GM21723 (cell line): Measurements from ENCODE around the gene CSNK1D.

Experiments
- ATAC-seq: cut with Tn5 transposase; IDR thresholded peaks from one replicate; pipeline ENCODE4 v1.9.1; 2021; ENCODE audit warnings: mild to moderate bottlenecking, moderate library complexity; ENCODE audit not compliant: unreplicated experiment

Gene CSNK1D

DNA sequence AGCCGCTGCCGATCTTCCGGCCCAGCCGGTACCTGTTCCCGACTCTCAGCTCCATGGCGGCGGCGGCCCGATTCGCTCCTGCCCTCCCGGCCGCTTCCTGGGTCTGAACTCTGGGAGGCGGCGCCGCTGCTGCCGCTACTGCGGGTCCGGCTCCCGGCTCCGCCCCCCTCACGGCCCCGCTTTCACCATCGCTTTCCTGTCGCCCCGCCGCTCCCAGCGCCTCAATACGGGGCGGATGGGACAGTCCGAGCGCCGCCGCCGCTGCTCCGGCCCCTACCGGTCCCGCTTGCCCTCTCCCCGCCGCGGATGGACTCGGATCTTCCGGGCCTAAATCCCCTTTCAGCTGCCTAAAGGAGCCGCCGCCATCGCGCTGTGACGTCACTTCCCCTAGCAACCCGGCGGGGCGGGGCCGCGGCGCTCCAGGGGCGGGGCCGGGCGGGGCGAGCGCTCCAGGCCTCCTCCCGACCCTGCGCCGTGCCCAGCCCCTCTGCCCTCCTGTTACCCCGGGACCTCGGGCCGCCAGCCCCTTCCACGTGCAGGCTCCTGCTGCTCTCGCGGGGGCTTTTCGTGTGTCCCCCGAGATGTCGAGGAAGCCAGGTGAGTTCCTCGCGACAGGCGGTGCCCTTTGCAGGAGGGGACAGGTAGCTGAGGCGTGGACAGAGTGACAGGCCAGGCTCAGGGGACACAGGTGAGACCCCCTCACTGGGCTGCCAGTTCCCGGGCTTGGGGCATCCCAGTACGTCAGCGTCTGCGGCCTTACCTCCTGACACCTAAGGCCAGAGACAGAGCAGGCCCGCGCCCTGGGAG, at the start of gene CSNK1D:
CSNK1D (minus strand) TSS at position 374 of the 807 bp plus-strand sequence; CDS start at position 55, 319 bp downstream.
- ATAC-seq = peak; percentile 81

DNA sequence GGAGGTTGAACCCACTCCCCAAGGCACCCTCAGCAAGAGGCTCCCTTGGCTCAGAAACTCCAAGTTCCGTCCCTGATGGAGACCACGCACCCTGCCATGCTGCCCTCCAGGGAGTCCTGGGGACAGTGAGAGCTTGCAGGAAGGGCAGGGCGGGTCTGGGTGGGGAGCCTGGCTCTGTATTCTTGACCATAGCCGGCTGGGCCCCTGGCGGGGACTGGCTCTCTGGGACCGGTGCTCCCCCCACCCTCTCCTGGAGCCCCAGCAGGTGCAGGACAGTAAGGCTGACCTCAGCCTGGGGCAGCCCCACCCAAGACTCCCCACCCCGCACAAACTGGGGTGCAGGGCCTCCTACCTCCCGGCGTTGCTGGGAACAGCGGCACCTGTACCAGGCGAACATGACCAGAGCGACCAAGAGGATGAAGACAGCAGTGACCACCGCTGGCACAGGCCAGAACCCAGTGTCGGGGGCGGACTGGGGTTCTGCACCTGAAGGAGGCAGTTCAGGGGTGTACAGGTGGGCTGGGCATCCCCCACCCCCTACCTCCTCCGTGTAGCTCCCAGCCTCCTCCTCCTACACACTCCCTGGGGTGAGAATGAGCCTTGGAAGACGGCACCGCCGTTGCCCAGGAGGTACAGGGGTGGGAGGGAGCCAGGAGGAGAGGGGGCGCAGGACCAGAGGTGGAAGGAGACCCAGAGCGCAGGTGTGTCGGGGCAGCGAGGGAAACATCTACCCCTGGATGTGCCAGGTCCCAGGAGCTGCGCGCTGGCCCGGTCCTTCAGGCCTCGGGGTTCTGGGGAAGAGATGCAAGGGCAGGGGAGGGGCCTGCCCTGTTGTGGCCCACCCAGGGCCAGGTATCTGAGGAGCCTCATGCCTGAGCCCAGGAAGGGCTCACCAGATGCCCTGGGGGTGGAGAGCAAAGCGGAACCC, 49.3 kb upstream of the CSNK1D start:
- no peak for ATAC-seq

DNA sequence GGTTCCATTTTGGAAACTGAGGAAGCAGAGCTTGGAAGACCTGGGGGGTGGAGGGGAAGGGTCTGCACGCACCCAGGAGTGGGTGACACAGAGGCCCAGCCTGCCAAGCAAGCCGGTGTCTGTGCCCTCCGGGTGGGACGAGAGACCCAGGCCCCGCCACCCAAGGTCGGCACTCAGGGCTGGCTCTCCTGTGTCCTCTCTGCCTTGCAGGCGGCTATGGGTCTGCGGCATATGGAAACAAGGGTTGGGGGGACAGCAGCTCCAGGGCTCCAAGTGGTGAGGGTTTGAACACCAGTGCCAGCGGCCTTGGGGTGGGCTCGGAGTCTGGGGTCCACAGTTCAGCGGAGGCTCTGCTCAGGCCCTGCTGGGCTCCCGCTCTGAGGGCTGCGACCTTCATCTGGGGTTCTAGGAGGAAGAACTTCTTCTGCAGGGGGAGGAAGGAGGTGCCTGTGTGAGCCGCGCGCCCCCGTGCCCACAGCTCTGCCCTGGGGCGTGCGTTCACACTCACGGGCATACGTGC, 48.5 kb upstream of the CSNK1D start:
- ATAC-seq = no peak

DNA sequence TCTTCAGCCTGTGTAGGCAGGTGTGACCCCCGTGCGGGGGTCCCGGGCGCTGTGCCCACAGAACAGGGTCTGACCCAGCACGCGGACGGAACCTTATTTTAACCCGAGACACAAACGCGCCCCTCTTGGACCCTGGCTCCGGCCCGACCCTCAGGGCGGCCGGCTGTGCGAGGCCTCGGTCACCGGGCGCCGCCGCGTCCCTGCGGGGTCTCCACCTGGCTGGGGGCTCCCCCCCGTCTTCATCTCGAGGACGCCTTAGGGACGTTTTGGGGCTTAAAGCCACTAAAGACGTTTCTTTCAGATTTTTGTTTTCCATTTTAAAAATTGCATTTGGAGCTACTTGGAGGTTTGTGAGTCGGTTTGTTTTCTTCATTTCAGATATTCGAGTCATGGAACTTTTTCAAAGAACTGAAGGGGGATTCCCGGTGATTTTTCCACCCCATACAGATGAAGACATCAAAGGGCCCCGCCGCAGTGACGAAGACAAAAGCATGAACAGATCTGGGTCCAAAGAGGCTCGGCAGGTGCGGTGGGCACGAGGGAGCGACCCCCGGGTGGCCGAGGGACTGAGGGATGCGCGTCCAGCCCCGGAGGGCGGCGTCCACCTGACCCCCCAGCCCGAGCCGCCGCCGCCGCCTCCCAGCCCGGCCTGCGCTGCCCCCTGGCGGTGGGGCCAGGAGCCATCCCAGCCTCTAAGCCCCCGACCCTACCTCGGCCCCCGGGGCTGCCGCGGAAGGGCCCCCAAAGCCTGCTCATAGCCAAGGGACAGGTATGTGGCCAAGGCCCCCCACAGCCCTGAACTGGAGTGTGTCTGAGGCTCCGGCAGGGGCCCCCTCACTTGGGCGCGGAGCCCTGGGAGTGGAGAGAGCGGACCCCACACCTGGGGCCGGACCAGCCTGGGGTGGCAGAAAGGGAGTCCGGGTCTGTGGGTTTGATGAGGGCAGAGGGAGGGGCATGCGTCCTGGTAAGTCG, 47.7 kb upstream of the CSNK1D start:
- no peak for ATAC-seq

DNA sequence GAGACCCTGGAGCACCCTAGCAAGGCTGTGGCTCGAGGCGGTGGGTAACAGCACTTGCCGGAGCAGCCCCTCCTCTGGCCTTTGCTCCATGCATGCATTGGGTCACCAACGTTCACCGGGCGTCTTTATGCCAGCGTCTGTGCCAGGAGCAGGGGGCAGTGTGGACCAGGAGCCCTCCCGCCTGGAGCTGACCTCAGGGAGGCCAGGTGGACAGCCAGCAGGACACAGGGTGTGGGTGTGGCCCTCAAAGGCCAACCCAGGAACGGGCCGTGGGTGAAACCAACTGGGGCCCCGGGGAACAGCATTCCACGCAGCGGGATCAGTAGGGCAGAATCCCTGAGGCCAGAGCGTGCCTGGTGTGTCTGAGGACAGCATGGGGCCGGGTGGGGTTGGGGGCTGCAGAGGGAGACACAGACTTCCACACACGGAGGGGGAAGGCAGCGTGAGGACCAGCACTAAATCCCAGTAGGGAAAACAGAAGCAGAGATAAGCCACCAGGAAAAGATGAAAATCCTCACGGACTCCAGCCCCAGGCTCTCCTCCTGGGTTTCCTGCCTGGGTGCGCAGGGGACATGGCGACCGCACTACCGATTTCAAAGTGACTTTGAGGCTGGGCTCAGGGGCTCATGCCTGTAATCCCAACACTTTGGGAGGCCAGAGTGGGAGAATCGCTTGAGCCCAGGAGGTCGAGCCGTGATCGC, 46.8 kb upstream of the CSNK1D start:
- ATAC-seq = no peak

DNA sequence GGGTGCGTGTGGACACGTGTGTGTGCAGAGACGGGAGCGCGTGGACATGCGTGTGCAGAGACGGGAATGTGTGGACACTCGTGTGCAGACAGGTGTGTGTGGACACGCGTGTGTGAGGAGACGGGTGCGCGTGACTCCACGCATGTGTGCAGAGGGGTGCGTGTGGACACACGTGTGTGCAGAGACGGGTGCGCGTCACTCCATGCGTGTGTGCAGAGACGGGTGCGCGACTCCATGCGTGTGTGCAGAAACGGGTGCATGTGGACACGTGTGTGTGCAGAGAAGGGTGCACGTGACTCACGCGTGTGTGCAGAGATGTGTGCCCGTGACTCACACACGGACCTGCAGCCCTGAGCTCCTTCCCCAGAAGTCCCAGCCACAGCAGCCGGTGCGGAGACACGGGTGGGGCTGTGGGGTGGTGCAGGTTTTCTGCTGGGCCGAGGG, 46.1 kb upstream of the CSNK1D start:
- no peak for ATAC-seq

DNA sequence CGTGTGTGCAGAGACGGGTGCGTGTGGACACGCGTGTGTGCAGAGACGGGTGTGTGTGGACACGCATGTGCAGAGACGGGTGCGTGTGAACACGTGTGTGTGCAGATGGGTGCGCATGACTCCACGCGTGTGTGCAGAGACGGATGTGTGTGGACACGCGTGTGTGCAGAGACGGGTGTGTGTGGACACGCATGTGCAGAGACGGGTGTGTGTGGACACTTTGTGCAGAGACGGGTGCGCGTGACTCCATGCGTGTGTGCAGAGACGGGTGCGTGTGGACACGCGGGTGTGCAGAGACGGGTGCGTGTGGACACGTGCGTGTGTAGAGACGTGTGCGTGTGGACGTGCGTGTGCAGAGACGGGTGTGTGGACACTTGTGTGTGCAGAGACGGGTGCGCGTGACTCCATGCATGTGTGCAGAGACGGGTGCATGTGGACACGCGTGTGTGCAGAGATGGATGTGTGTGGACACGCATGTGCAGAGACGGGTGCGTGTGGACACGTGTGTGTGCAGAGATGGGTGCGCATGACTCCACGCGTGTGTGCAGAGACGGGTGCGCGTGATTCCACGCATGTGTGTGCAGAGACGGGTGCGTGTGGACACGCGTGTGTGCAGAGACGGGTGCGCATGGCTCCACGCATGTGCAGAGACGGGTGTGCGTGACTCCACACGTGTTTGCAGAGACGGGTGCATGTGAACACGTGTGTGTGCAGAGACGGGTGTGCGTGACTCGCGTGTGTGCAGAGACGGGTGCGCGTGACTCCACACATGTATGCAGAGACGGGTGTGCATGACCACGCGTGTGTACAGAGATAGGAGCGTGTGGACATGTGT, 45.5 kb upstream of the CSNK1D start:
- ATAC-seq = no peak

DNA sequence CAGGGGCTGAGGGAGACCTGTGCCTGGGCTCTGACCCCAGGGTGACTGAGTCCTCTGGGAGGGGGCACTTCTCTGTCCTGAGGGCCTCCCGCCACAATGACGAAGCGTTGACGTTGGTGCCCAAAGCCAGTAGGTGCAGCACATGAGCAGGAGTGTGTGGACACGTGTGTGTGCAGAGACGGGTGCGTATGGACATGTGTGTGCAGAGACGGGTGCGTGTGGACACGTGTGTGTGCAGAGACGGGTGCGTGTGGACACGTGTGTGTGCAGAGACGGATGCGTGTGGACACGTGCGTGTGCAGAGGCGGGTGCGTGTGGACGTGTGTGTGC, 44.6 kb upstream of the CSNK1D start:
- no peak for ATAC-seq

DNA sequence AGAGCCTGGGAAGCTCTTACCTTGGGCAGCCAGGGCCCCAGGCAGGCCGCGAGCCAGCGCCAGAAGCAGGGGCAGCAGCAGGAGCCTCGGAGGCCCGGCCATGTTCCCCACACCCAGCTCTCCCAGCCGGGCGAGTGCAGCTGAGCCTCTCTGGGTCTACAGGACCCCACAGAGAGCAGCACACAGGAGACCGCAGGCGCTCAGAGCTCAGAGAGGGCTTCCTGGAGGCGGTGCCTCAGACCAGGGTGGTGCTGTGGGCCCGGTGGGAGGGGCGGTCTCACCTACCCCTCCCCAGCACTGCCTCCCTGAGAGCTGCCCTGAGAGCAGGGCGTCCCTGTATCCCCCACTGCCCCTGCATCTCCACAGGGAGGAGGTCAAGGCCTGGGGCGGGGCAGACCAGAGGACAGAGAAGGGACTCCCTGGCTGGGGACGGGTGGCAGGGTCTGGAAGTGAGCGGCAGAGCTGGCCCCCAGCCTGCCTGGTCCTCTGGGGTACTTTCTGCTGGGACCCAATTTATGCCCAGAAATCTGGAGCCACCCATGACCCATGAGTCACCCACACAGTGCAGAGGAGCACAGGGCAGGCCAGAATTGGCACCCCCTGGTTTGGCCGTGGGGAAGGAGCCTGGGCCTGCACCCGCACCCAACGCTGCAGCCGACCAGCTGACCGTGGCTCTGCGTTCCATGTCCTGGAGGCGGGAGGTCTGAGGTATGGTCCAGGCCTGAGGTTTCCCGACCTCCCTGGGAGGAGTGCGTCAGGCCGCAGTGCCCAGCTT, 44.1 kb upstream of the CSNK1D start, which contains the start of gene CD7:
CD7 (minus strand) TSS at position 215 of the 775 bp plus-strand sequence; CDS start at position 102, 113 bp downstream.
- ATAC-seq = no peak

DNA sequence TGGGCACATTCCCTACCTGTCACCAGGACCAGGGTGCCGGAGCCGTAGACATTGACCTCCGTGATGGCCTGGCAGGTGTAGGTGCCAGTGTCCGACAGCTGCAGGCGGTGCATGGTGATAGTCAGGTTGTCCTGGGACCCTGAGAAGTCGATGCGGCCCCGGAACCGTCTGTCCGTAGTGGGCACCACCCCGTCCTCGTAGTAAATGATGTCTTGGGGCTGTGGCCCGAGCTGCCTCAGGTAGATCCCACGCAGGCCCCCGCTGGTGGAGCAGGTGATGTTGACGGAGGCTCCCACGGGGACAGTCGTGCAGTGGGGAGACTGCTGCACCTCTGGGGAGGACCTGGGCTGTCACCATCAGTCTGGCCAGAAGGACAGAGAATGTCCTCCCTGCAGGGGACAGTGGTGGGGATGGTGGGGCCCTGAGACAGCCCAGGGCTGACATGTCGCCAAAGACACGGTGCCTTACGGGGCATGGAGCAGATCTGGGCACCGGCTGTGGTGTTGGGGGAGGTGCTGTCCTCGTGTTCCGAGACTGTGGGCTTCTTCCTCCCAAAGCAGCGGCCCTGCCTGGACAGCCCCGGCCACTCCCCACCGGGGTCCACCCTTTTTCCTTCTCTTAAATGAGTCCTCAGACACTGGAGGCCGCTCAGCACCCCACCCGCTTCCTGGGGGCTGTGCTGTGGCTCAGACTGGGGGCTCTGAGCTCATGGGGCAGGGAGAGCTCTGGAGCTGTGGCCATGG, 43.3 kb upstream of the CSNK1D start:
- no peak for ATAC-seq

DNA sequence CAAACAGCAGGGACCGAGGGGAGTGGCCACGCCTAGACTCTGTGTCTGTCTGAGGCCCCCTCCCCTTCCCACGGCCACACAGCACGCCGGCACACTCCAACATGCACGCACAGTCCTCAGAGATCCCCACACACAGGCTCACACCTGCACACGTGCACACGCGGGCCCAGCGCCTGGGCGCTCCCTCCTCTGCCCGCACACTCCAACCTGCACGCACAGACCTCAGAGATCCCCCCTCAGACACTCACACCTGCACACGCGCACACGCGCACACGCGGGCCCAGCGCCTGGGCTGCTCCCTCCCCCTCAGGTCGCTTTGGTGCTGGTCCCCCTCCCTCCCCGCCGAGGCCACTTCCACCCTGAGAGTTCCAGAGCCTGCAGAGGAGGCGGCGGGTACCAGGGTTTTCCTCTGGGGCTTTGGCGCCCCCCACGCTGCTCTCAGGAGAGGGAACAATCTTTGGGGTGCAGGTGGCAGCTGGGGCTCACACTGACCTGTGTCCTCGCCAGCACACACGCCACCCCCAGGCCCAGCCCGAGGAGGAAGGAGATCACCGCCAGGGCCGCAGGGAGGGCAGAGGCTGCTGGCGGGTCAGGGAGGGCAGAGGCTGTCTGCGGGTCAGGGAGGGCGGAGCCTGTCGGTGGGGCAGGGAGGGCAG, 42.3 kb upstream of the CSNK1D start:
- ATAC-seq = no peak

DNA sequence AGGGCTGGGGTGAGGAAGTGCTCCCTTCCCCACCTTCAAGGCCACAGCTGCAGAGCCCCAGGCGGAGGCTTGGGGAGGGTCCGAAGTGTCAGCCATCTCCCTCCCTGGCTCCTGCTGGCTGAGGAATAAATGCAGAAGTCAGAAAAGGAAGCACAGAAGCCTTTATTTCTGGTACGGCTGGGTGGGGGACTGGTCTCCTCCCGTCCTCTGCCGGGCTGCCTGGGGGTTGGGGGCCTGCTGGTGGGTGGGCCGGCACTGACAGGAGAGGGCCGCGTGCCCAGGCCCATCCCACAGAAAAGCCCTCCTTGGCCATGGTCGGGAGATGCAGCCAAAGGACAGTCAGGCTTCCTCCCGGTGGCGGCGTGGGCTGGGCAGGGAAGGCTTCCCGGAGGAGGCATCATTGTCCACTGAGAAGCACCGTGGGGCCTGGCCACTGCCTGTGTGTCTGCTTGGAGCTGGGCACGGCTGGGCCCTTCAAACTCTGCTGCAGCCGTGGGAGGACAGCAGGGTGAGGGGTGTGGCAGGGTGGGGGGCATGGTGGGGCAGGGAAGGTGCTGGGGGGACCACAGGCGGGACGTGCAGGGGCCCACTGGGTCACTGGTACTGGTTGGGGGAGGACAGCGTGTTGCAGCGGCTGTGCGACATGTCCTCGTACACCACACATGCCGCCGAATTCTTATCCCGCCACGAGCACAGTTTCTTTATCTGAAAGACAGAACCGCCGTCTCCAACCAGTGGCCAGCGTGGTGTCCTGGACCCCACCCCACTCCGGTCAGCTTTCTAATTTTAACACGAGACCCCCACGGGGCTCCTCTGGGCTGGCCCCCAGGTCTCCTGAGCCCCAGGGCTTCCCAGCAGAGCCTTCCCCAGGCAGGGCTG, 41.5 kb upstream of the CSNK1D start:
- no peak for ATAC-seq

DNA sequence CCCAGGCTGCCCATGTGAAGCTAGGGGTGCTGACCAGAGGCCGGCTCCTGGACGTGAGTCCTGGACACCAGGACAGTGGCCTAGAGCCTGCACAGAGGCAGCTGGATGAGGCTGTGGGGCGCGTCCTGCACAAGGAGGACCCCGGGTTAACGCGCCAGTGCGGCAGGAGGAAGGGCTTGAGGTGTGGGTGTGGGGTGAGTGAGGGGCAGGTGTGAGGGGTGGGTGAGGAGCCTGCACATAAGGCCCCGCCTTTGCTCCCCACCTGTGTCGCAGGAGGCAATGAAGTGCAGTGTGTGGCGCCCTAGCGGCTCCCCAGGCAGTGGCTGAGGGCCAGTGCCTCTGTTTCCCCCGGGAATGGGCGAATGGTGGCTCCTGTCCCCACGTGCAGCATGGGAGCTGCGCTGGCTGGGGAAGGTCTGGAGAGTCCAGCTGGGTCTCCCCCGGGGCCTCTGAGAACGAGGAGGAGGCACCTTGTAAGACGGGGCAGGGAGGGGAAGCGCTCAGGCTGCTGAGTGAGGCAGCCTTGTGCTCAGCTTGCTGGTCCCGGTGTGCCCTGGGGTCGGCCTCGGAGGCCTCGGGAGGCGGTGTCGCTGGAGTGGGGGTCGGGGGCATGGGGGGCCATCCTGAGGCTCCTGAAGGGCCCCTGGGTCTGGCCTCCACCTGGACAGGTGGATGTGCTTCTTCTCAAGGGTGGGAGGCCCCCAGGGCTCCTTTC, 40.7 kb upstream of the CSNK1D start:
- ATAC-seq = no peak

DNA sequence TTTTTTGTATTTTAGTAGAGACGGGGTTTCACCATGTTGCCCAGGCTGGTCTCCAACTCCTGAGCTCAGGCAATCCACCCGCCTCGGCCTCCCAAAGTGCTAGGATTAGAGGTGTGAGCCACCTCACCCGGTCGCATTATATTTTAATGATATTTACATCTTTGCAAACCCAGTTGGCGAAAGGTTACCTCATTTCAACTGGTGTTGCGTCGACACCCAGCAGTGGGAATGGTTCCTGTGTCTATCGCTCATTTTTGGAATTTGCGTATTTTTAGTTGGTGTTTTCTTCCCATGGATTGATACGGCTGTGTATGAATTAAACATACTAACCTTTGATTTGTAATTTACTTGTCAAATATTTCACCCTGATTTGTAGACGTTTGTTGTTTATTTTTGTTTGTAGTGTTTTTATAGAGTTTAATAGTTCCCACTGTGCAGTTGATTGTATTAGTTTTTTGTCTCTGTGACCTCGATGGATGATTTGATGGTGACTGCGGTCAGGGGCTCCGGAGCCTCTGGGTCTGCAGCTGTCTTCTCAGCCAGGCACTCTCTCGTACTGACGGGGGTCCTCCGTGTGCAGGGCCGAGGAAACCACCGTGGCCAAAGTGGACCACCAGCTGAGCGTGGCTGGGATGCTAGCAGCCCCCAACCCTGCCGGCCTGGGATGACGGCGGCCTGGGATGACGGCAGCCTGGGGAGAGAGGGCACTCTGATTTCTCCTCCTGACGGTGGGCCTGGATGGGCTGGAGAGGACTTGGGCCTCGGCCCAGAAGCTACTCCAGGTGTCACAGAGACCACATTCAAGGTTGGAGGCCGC, 39.9 kb upstream of the CSNK1D start:
- ATAC-seq = no peak
